NCI-H748 (cell line): ENCODE measurements around the gene CACNB2.
A peak's percentile ranks its signal among the peaks of the same experiment; 100 is the strongest.

Experiments used
- DNase-seq: peaks from one replicate; lab custom pipeline; 2025; ENCODE audit not compliant: unreplicated experiment; lab: John Stamatoyannopoulos, UW

CACNB2 gene

DNA sequence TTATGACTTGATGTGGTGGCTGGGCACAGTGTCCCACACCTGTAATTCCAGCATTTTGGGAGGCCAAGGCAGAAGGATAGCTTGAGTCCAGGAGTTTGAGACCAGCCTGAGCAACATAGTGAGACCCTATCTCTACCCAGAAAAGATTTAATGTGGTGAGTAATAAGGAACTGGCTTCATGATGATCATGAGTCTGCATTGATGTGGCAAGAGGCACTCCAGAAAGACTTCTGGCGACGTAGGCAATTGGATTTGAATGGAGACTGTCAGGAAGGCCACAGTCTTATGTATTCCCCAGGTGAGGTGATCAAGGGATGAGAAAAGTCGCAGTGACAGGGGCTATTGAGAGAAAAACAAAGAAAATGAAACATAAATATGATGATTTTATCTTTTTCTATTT, 138.0 kb downstream of the CACNB2 start:
- DNase-seq: no peak

DNA sequence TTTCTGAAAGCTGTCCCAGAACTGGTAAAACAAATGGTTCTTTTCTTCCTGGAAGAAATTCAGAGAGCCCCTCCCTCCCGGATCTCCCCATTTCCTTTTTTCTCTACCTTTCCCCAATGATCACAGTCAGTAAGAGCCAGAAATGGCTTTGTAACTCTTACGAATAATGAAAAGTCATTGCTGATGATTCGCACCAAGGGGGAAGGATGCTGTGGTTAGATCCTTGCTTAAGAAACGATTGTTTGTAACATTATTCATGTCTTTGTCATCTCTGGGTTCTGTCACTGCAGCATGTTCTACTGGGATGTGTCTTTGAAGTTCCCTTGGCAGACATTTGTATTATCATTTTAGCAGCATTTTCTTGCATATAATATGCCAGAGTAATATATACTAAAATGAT, 138.9 kb downstream of the CACNB2 start:
- DNase-seq: no peak

DNA sequence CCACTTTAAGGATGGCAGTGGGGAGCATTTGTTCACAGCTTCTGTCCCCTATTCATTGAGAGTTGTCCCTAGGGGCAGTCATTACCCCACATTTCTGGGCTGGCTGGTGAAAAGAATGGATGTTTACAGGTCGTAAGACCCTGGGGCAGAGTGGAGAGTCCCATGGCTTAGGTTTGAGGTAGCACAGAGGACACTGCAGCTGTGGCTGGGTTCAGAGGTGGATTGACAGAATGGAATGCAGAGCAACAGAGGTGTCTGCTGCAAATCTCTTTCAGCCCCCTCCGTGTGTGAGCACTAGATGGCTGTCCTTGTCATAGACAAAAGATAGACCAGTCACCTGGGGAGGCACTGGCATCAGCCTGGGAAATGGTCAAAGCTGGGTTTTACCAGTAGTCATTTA, 141.9 kb downstream of the CACNB2 start:
- no peak for DNase-seq

DNA sequence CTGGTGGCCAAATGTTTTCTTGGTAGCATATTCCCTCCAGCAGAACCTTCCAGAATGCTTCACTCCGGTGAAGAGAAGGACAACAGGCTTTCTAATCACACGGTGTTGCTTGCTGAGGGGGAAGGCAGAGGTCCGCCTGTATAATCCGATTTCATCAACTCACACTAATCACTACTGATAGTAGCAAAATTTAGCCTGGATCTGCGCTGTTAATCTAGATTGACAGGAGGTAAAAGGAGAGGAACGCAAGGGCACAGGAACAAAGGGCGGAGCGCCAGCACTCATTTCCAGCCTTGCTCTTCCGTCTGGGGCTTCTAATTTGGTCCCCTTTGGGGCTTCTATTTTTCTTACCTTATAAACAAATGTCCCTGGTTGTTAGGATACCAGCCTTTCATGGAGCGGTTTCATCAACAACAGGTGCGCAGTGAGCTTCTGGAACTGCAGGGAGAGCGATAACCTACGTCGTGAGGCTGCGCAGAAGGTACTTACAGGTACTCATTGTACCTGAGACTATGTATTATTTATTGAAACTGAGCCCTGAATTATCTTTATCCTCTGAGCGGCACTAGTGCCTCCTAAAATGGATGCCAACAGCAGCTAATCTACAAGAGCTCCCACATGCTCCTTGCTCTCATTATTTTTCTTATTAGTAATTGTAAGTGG, 150.6 kb downstream of the CACNB2 start:
- DNase-seq: peak; percentile 93

DNA sequence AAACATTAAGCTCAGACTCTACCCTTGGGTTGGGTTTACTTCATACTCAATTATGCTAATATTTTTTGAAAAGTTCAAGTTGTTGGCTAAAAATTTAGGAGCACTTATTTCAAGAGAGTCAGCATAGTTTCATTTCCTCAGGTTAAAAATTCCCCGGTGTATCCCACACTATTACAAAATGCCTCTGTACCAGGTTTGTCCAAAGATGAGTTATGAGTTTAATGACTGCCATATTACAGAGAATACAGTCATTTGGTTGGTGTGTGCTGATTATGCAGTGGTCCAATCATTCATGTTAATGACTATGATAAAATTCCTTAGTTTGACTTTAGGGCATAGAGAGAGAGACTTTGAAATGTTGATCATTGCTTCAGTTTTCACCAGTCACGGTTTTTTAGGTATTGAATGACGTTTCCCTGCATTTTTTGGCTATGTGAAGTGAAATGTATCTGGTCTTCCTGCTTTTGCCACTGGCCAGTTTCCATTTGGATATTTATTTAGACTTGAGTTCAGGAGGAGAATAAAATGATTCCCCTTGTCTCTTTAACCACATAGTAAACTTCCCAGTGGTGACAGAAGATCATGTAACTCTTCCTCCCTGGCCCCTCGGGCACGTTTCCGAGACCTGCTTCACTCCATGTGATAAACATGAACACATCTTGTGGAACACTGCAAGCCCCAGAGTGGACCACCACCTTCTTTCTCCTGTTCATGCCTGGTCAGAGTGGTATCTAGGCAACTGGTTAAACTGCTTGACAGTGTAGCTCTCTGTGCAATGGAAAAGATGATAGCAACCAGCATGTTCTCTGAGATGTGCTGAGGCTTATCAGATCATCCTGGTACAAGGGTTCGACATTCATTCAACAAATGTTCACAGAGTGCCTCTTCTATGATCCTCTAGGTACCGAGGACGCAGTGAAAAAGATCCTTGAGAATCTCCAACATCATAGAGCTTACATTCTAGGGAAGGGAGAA, 153.6 kb downstream of the CACNB2 start:
- DNase-seq: peak; percentile 48

DNA sequence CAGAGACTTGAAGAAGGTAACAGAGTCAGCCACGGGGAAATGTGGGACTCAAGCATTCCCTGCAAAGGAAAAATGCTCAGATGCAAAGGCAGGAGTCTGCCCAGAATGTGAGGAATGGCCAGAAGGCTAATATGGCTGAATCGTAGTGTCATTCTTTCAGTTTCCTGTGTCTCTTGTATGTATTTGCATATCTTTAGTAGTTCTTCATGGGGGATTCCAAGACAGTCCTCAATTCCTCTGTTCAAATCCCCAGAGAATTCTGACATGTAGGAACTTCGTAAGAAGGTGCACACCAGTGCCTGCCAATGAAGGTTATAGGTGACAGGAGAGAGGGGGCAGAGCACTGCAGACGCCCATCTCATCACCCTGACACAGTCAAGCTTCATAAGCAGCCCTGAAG, 154.4 kb downstream of the CACNB2 start:
- no peak for DNase-seq

DNA sequence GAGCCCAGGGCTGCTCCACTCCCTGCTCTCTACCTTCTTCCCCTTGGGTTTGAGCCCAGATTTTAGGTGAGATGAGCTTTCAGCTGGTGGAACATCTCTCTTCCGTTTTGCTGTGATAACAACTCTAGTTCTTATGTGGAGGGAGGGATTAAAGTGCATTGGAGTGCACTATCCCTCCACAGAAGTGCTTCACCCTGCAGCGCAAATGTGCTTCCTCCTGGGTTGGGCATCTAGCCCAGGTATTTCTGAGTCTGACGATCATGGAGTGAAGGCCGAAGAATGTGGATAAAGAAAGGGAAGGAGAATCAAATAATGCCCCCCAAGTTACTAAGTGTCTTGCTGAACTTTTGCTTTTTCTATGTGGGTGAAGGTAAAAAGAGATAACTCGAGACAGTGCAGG, 157.4 kb downstream of the CACNB2 start:
- DNase-seq: no peak

DNA sequence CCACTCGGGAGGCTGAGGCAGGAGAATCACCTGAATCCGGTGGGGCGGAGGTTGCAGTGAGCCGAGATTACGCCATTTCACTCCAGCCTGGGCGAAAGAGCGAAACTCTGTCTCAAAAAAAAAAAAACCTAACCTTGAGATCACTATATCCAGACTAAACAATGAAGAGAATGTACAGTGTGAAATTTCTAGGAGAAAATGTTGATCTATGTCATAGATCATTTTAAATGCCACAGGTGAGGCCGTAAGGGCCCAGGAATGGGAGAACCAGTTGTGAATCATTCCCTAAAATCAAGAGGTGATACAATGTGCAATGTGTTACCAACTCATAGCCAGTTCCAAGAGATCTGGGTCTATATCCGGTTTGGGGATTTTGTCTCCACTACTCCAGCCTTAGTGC, 158.0 kb downstream of the CACNB2 start:
- no peak for DNase-seq

DNA sequence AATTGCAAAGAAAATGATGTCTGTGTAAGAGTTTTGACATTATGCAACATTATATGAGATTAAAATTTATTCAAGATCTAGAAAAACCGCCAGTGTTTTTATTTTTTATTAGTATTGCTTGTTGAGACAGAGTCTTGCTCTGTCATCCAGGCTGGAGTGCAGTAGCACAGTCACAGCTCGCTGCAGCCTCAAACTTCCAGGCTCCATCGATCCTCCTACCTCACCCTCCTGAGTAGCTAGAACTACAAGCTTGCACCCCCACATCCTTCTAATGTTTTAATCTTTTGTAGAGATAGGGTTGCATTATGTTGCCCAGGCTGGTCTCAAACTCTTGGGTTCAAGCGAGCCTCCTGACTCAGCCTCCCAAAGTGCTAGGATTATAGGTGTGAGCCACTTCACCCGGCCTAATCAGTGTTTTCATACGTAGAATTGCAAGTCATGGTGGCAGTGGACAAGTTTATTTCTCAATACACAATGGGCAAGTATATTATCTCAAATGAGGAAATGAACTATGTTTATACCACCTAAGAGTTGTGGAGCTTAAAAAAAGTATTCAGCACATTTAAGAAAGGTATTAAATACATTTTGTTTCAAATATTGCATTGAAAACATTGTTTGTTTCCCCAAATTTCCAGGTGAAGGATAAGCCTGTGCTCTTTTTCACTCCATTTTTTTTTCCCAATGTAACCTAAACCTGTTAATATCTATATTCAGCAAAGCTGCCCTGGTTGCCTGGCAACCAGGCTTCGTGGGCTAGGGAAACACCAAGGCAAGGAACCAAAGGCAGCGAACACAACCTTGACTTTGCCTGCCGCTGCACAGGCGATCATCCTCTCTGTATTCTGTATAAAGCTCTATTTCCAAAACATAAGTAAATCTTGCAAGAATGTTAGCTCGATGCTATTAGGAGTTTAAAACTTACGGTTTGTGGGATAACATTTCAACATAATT, 163.9 kb downstream of the CACNB2 start:
- DNase-seq: peak; percentile 62

DNA sequence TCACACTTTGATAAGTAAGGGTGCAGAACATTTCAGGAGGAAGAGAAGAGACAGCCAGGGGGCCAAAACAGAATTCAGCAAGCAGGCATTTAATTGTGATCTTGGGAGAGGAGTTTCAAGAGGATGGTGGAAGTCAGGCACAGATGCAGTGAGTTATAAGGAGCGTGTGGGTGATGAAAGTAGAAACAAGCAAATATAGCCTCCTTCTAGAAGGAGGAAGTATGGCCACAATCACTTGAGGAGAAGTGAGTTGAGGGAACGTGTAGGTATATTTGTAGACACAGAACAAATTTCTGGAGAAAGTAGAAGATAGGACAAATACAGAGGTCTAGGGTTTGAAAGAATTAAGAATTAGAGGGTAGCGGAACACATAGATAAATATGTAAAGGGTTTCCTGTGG, 165.8 kb downstream of the CACNB2 start:
- DNase-seq: no peak

DNA sequence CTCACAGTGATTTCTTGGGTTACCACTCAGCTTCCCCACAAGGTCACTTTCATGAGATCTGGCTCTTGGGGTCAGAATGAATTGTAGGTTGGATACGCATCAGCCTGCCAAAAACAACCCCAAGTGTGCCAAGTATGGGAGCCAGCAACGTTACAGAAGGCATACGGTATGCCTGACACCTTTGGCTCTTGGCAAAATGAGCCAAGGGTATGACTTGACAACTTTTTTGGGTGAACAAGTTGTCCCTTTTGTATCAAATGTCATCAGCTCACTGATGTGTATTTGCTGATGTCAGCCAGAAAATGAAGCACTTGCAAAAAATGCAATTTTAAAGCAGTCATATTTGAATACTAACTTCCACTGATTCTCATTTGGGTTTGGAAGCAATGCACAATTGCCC, 168.4 kb downstream of the CACNB2 start:
- DNase-seq: no peak

DNA sequence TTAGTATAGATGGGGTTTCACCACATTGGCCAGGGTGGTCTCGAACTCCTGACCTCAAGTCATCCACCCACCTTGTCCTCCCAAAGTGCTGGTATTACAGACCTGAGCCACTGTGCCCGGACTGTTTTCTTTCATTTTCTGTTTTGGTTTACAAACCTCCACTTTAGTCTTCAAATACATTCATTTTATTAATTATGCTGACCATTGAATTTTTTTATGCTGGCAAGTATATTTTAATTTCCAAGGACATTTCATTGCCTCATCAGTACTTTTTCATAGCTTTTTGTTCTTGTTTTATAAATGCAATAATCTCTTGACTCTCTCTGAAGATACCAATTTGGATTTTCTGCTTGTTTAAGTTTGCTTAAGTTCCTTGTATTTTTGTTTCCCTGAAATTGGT, 170.5 kb downstream of the CACNB2 start:
- DNase-seq: no peak

DNA sequence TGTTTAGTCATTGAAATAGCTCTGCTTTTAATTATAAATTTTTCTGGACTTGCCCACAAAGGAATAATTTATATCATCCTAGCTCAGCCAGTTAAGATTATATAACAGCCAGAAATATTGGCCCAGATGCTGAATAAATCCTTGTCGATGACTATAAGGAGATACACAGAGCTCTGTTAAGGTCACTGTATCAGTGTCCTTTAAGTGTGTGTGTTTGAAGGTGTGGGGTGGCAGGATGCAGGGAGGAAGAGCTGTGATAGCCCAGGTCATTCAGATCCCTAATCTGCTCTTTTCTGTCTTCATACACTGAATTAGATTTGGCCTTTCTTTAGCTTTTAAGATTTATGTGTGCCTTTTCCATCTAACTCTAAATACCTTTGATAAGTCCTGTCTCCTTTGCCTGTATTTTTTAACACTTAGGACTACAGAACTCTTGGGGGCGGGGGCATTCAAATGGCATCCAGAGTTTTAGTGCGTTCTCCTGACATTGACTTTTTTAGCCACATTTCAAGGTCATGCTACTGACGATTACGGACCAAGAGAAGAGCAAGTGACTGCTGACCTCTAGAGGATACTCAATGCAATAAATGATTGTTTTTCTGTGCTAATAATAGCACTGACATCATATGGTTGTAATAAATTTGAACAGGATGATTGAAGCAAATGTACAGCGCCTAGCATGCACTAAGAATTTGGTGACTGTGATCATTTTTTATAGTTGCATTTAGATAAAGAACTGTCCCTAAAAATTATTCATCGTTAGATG, 172.3 kb downstream of the CACNB2 start:
- DNase-seq: peak; percentile 58

DNA sequence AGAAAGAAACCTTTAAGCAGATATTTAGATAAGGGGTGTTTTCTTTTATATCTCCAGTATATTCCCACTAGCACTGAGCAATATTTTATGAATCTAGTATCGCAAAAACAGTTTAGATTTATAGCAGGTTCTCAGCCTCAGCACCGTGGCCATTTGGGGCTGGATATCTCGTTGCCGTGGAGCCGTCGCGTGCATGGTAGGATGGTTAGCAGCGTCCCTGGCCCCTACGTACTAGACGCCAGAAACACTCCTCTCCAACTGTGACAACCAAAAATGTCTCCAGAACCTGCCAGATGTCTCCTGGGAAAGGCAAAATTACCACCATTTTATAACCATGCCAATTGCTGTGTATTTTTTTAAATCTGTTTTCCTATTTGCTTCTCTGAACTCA, 172.9 kb downstream of the CACNB2 start:
- no peak for DNase-seq

DNA sequence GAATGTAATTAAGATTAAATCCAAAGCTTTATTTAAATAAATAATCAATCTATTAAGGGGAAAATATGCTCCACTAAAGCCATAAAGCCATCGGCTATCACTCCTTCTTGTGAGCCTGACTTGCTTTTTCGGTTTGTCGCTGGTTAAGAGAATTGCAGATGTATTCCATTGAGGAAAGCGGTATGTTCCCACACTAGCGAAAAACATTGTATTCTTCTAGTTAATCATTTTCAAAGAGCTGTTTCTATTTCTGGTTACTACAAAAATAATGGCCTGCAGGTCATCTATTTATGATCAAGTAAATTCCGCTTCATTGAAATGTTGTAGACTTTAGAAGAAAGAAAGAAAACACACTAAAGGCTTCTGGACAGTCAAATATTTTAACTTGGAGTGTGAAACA, 173.4 kb downstream of the CACNB2 start:
- DNase-seq: no peak

DNA sequence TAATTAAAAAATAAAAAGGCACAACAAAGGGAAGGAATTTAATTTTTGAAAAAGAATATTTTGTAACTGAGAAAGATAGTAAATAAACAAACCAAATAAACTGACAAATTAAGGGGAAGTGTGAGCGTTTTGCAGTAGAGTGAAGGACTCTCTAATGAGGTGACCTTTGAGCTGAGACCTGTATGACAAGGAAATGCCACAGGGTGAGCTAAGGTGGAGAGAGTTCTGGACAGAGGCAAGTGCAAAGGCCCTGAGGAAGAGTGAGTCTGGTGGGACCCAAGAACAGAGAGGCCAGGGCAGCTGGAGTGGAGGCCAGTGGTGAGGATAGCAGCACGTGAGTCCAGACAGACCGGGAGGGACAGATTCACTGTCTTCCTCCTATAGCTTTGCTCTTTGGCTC, 179.4 kb downstream of the CACNB2 start:
- DNase-seq: no peak

DNA sequence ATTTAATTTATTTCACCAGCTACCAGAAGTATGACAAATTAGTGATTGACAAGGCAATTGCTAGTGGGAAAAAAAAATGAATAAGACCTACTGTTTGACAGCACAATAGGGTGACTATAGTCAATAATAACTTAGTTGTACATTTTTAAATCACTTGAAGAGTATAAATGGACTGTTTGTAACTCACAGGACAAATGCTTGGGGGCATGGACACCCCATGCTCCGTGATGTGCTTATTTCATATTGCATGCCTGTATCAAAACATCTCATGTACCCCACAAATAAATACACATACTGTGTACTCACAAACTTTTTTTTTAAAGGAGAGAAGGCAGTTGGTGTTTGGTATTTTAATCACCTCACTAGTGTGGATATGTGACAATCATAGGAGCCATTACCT, 181.1 kb downstream of the CACNB2 start:
- DNase-seq: no peak

DNA sequence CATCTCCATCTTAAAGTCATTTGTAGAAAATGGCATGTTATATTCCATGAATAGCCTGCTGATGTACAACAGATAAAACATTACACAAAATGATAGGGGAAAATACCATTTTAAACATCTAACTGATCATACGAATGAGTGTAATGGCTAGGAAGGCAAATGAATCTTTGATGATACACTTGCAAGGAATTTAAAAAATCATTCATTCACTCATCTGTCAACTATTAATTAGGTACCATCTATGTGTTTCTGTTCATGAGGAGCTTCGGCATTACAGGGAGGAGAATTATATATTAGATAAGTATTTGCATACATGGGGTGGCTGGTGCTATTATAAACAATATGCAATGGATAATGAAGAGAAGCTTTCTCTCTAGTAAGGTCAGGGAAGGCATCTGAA, 183.7 kb downstream of the CACNB2 start:
- DNase-seq: no peak

DNA sequence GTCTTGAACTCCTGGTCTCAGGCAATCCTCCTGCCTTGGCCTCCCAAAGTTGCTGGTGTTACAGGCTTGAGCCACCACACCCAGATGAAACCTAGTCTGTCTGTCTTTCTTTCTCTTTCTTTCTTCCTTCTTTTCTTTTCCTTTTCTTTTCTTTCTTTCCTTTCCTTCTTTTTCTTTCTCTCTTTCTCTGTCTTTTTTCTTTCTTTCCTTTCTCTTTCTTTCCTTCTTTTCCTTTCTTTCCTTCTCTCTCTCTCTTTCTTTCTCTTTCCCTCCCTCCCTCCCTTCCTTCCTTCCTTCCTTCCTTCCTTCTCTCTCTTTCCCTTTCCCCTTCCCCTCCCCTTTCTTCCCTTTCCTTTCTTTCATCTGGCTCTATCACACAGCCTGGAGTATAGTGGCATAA, 185.2 kb downstream of the CACNB2 start:
- DNase-seq: no peak

DNA sequence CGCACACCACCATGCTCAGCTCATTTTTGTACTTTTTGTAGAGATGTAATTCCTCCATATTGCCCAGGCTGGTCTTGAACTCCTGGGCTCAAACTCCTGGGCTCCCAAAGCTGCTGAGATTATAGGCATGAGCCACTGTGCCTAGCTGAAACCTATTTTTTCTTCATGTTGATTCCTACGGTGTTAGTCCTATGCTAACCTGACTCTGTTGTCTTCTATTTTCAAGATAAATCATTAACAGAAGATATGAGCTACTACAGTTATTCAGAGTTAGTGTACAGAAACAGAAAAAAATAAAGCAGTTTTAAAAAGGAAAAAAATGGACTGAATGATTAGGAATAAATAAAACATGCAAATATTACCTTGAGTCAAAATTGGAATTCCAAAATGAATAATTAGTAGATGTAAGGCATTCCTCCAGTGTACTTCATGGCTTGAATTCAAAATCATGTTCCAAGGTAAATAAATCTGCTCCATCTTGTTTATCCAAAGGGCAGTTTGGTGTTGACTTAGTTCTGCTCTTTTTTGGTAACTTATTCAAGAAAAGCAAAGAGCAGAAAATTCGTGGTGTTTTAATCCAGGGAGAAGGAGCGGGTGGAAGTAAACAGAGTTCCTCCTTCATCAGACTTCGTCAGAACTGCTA, 185.8 kb downstream of the CACNB2 start:
- no peak for DNase-seq
